NCI-H2227 (cell line): ENCODE data around the gene NFIX.

Experiments
- DNase-seq: peaks from one replicate; lab custom pipeline; 2025; ENCODE audit not compliant: unreplicated experiment; lab: John Stamatoyannopoulos, UW

Gene NFIX

DNA sequence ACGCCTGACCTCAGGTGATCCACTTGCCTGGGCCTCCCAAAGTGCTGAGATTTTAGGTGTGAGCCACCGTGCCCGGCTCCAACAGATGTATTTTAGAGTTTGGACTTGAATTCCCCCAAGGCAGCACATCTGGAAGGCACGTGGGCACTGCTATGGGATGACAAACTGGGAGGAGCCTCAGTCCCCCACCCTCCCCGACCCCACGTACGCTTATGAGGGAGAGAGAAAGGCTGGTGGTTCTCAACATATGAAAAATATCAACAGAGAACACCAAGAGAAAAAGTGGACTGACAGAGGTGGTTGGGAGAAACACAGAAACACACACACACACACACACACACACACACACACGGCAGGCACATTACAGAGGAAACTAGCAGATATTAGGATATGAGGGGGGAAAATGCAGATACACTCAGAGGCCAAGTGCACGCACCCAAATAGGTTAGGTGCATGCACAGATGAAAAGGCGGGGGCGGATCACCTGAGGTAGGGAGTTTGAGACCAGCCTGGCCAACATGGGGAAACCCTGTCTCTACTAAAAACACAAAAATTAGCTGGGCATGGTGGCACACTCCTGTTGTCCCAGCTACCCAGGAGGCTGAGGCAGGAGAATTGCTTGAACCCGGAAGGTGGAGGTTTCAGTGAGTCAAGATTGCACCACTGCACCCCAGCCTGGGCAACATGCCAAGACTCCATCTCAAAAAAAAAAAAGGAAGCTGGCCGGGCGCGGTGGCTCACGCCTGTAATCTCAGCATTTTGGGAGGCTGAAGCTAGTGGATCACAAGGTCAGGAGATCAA, 151.7 kb downstream of the NFIX start:
- DNase-seq = no peak
